Measurements from ENCODE around the gene PRR27.
"Not testable (repeated sequence)": the region's sequence is repeated elsewhere in the genome, so short reads cannot be mapped to it uniquely, and the experiment has no call there.

The PRR27 gene

DNA sequence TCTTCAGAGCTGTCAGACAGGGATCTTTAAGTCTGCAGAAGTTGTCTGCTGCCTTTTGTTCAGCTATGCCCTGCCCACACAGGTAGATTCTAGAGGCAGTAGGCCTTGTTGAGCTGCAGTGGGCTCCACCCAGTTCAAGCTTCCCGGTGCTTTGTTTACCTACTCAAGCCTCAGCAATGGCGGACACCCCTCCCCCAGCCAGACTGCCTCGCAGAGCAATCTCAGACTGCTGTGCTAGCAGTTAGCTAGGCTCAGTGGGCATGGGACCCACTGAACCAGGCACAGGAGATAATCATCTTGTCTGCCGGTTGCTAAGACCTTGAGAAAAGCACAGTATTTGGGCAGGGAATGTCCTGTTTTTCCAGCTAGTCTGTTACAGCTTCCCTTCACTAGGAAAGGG is 58.7 kb downstream of the PRR27 start:
- not testable (repeated sequence) for DNase-seq

Data from T1000 (cell line).